Esophagus squamous epithelium (tissue), 5 donors: Measurements from ENCODE around the gene GLRA3. TPM values are rescaled to one million over a fixed set of nuclear protein-coding genes. Genes with fewer than 3 reads are reported as not detected.

ENCODE experiments used
- DNase-seq: peaks from one replicate; lab custom pipeline; 2025; lab: John Stamatoyannopoulos, UW
- H3K27ac ChIP-seq, 4 donors: fragments of 200-600 bp; sonication (generic); one replicate each; pipeline ENCODE4 v1.5.1; 2016 to 2019; ENCODE audit warnings: mild to moderate bottlenecking in 1 of 4
- H3K27me3 ChIP-seq, 4 donors: fragments of 200-600 bp; sonication (generic); 1 replicate in 3 of 4; 2 replicates in 1 of 4; pipeline versions ENCODE4 v1.5.1 to v1.6.0; 2017 to 2021; ENCODE audit warnings: antibody characterized with exemption in 1 of 4
- H3K36me3 ChIP-seq, 3 donors: fragments of 200-600 bp; sonication (generic); one replicate each; pipeline ENCODE4 v1.5.1; 2016 to 2019
- H3K4me1 ChIP-seq, 3 donors: fragments of 200-600 bp; sonication (generic); one replicate each; pipeline ENCODE4 v1.5.1; 2017 to 2019
- H3K4me3 ChIP-seq, 4 donors: fragments of 200-600 bp; sonication (generic); 1 replicate in 3 of 4; 2 replicates in 1 of 4; pipeline ENCODE4 v1.5.1; 2016 to 2019; ENCODE audit warnings: mild to moderate bottlenecking in 2 of 4, moderate library complexity in 1 of 4
- H3K9me3 ChIP-seq, 3 donors: fragments of 200-600 bp; sonication (generic); one replicate each; pipeline ENCODE4 v1.5.1; 2016 to 2019
- POLR2A ChIP-seq, 4 donors: fragments of 450-650 bp; IDR thresholded peaks; one replicate each; pipeline ENCODE4 v1.6.1; 2017; ENCODE audit warnings: antibody characterized with exemption in 4 of 4, mild to moderate bottlenecking in 4 of 4, moderate library complexity in 3 of 4
- WGBS, 2 donors: methylation state at CpG; one replicate each; pipeline ENCODE4 v1.1.5; 2018; 5-methylcytosine and 5-hydroxymethylcytosine counted together
- intact Hi-C: fragments of 100-400 bp; cut with DNase I; formaldehyde crosslinking; loops from one replicate; pipeline ENCODE4 v1.15.0; 2022
- total RNA-seq, 4 donors: library from RNA; depleted of rRNA; stranded (reverse); fragments of >200 nt; gene quantifications; one replicate each; pipeline ENCODE4 v1.1.0, GENCODE V29; 2016
- TF ChIP-seq, protein P1 (sequence below), 6 experiments: fragments of 450-650 bp in 4 of 6; fragments of 200-600 bp in 2 of 6; sonication (generic) in 2 of 6; IDR thresholded peaks; one replicate each; pipeline ENCODE4 v1.5.1; 2016 to 2019; ENCODE audit warnings: antibody characterized with exemption in 6 of 6, mild to moderate bottlenecking in 4 of 6, moderate library complexity in 4 of 6
- donor health status: DM: yes; HTN: yes; CAD: no.

GLRA3 gene
- total RNA-seq, 4 donors from 2014 or later: not detected

DNA sequence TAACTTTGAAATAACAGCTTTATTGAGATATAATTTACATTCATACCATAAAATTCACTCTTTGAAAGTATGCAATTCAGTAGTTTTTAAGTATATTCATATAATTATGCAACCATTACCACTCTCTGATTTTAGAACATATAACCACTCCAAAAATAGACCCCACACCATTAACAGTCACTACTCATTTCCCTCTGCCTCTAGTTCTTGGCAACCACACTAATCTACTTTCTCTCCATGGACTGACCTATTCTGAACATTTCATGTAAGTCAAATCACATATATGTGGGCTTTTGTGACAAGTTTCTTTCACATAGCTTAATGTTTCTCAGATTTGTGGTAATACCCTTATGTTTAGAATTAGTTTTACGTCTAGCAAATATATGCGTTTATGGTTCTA lies 19.5 kb upstream of the GLRA3 start:
- intact Hi-C loops: no loop called here
- TF ChIP-seq POLR2A (IDR thresholded peaks at IDR 0.05): no peak
- TF ChIP-seq, protein P1, sequence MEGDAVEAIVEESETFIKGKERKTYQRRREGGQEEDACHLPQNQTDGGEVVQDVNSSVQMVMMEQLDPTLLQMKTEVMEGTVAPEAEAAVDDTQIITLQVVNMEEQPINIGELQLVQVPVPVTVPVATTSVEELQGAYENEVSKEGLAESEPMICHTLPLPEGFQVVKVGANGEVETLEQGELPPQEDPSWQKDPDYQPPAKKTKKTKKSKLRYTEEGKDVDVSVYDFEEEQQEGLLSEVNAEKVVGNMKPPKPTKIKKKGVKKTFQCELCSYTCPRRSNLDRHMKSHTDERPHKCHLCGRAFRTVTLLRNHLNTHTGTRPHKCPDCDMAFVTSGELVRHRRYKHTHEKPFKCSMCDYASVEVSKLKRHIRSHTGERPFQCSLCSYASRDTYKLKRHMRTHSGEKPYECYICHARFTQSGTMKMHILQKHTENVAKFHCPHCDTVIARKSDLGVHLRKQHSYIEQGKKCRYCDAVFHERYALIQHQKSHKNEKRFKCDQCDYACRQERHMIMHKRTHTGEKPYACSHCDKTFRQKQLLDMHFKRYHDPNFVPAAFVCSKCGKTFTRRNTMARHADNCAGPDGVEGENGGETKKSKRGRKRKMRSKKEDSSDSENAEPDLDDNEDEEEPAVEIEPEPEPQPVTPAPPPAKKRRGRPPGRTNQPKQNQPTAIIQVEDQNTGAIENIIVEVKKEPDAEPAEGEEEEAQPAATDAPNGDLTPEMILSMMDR (IDR thresholded peaks at IDR 0.05): no peak

GRCh38 chr4:174847801-174848427 lies 18.9 kb upstream of the GLRA3 start:
- peaks cover 0 to 4% (median 4%) of the 10 kb centered on the region in 3 donors for H3K9me3 ChIP-seq
- intact Hi-C loops: no loop called here
- H3K4me3 ChIP-seq: no peak overlapping the region
- no peaks in the 10 kb centered on the region for H3K27me3 ChIP-seq
- H3K27ac ChIP-seq: no peak overlapping the region
- no peak for TF ChIP-seq POLR2A (IDR thresholded peaks at IDR 0.05)
- TF ChIP-seq, protein P1 (IDR thresholded peaks at IDR 0.05): no peak
- H3K36me3 ChIP-seq: no peaks in the 10 kb centered on the region
- 43 to 62% methylated on average over 2 of the region's 2 CpGs for WGBS, 2 donors
- no peak for DNase-seq
- no peaks in the 10 kb centered on the region for H3K4me1 ChIP-seq

More for the DNA sequence above, 19.5 kb upstream of the GLRA3 start:
- H3K4me3 ChIP-seq: no peak overlapping the region
- H3K4me1 ChIP-seq: no peaks in the 10 kb centered on the region
- no peaks in the 10 kb centered on the region for H3K36me3 ChIP-seq
- WGBS, 2 donors: 81 to 97% methylated on average over 2 of the region's 2 CpGs
- no peak overlapping the region for H3K27ac ChIP-seq
- DNase-seq: no peak
- H3K27me3 ChIP-seq: no peaks in the 10 kb centered on the region
- H3K9me3 ChIP-seq: peaks cover 0 to 4% (median 4%) of the 10 kb centered on the region in 3 donors

- Histone ChIP-seq H3K4me3 (no peak overlapping the region), H3K9me3 (no peaks in the 10 kb centered on the region), H3K27me3 (no peaks in the 10 kb centered on the region), H3K27ac (no peak overlapping the region), H3K36me3 (no peaks in the 10 kb centered on the region), H3K4me1 (no peaks in the 10 kb centered on the region)
- DNase-seq: no peak
- intact Hi-C loops: no loop called here
- TF ChIP-seq POLR2A (IDR thresholded peaks at IDR 0.05): no peak
- TF ChIP-seq, protein P1 (IDR thresholded peaks at IDR 0.05): no peak
Measured at GRCh38 chr4:174835536-174835935, 6.5 kb upstream of the GLRA3 start.

GRCh38 chr4:174834477-174834876 lies 5.4 kb upstream of the GLRA3 start:
- Histone ChIP-seq H3K27me3 (peaks cover 0 to 4% (median 0%) of the 10 kb centered on the region in 4 donors), H3K4me3 (no peak overlapping the region), H3K4me1 (peaks cover 0 to under 1% (median 0%) of the 10 kb centered on the region in 3 donors), H3K27ac (no peak overlapping the region), H3K36me3 (no peaks in the 10 kb centered on the region), H3K9me3 (no peaks in the 10 kb centered on the region)
- TF ChIP-seq POLR2A (IDR thresholded peaks at IDR 0.05): no peak
- TF ChIP-seq, protein P1 (IDR thresholded peaks at IDR 0.05): no peak
- WGBS, 2 donors: 78 to 79% methylated on average over 2 of the region's 2 CpGs
- intact Hi-C loops: no loop called here
- DNase-seq: no peak

- no peak overlapping the region for H3K27ac ChIP-seq
- H3K9me3 ChIP-seq: no peaks in the 10 kb centered on the region
- no peak overlapping the region for H3K4me3 ChIP-seq
- intact Hi-C loops: no loop called here
- DNase-seq: no peak
- TF ChIP-seq, protein P1 (IDR thresholded peaks at IDR 0.05): no peak
- no peak for TF ChIP-seq POLR2A (IDR thresholded peaks at IDR 0.05)
- peaks cover 0 to 17% (median 0%) of the 10 kb centered on the region in 4 donors for H3K27me3 ChIP-seq
- H3K36me3 ChIP-seq: no peaks in the 10 kb centered on the region
- peaks cover 3 to 8% (median 5%) of the 10 kb centered on the region in 3 donors for H3K4me1 ChIP-seq
Measured at GRCh38 chr4:174826660-174827059, 2.4 kb downstream of the GLRA3 start.
